Activated T-cell treated with anti-CD3 and anti-CD28 coated beads, Interleukin-2, amount 50 U/mL, for 4 hours (primary cell): ENCODE measurements around the gene DHRSX. TPM values are rescaled to one million over a fixed set of nuclear protein-coding genes. Genes with fewer than 3 reads are reported as not detected.

Experiments
- ATAC-seq, 2 donors: fragments of 200-7000 bp; cut with Tn5 transposase; one replicate each; pipeline ENCODE4 v1.10.0; 2021
- DNase-seq: peaks from one replicate; pipeline ENCODE4 v3.0.0-alpha.2; 2020
- H3K27me3 Mint-ChIP-seq: one replicate; pipeline ENCODE4 v1.8.0; 2021; ENCODE audit warnings: low read depth, mixed read lengths
- H3K36me3 Mint-ChIP-seq: one replicate; pipeline ENCODE4 v1.8.0; 2022; ENCODE audit warnings: mixed read lengths; ENCODE audit not compliant: insufficient read depth
- H3K4me1 Mint-ChIP-seq: one replicate; pipeline ENCODE4 v1.8.0; 2021; ENCODE audit warnings: low read depth, mixed read lengths
- H3K4me3 Mint-ChIP-seq: one replicate; pipeline ENCODE4 v1.8.0; 2021; ENCODE audit warnings: mild to moderate bottlenecking, moderate library complexity, mixed read lengths
- H3K9me3 Mint-ChIP-seq: one replicate; pipeline ENCODE4 v1.8.0; 2021; ENCODE audit warnings: mixed read lengths
- total RNA-seq, 3 donors: library from RNA; stranded (reverse); gene quantifications; one replicate each; pipeline ENCODE4 v1.2.1, GENCODE V29; 2021

Gene DHRSX, protein sequence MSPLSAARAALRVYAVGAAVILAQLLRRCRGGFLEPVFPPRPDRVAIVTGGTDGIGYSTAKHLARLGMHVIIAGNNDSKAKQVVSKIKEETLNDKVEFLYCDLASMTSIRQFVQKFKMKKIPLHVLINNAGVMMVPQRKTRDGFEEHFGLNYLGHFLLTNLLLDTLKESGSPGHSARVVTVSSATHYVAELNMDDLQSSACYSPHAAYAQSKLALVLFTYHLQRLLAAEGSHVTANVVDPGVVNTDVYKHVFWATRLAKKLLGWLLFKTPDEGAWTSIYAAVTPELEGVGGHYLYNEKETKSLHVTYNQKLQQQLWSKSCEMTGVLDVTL
- 10 to 100 TPM; 19.3 to 23.2 (median 22.0) TPM for total RNA-seq

DNA sequence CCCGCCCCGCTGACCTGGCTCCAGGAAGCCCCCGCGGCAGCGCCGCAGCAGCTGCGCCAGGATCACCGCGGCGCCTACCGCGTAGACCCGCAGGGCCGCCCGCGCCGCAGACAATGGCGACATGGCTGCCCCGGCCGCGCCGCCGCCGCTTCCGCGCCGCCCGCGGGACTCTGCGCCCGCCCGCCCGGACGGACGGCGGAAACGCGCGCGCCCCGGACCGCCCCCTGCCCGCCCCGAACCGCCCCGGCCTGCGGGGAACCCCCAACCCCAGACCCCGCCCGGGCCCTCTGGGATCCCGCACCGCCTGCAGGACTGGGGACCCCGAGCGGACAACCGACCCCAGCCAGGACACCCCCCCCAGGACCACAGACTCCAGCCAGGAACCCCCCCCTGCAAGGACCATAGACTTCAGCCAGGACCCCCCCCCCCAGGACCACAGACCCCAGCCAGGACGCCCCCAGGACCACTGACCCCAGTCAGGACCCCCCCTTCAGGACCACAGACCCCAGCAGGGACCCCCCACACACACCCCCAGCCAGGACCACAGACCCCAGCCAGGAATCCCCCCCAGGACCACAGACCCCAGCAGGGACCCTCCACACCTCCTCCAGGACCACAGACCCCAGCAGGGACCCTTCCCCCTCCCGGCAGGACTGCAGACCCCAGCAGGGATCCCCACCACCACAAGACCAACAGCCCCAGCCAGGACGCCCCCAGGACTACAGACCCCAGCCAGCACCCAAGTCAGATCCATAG is at the start of gene DHRSX, which contains the start of gene ZBED1:
DHRSX (minus strand) TSS at position 174 of the 756 bp plus-strand sequence; CDS start at position 123, 51 bp downstream.
ZBED1 (minus strand) TSS at position 174 of the 756 bp plus-strand sequence. CDS start 10,257 bp downstream, outside the sequence.
- DNase-seq = peak; percentile 36
- Mint-ChIP-seq H3K4me3 (peak within 1 kb of the TSS; percentile 83), H3K9me3 (no peaks in the 10 kb centered on the region), H3K36me3 (peaks cover 4% of the 10 kb centered on the region), H3K27me3 (no peaks in the 10 kb centered on the region), H3K4me1 (peaks cover 23% of the 10 kb centered on the region)
- peak; percentile 81 to 84 for ATAC-seq

DNA sequence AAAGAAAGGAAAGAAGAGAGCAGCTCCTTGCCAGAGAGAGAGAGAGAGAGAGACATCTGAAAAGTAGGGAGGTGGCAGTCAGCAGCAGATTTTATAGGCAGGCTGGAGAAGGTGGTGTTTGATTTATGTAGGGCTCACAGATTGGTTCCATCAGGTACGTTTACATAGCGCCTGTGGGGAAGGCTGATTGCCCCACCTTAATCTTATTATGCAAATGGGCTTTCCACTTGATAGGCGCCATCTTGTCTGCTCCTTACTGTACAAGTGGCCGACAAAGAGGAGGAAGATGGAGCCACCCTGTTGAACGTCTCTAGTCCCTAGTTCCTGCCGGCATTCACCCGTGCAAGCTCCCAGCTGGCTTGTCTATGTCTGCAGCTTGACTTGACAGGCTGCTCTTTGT is 49.1 kb upstream of the DHRSX start:
- peaks cover 10% of the 10 kb centered on the region for H3K9me3 Mint-ChIP-seq
- DNase-seq (no peak), ATAC-seq (no peak)
- no peaks in the 10 kb centered on the region for H3K36me3 Mint-ChIP-seq
- H3K4me3 Mint-ChIP-seq = no peak overlapping the region
- no peaks in the 10 kb centered on the region for H3K4me1 Mint-ChIP-seq
- peaks cover 9% of the 10 kb centered on the region for H3K27me3 Mint-ChIP-seq

DNA sequence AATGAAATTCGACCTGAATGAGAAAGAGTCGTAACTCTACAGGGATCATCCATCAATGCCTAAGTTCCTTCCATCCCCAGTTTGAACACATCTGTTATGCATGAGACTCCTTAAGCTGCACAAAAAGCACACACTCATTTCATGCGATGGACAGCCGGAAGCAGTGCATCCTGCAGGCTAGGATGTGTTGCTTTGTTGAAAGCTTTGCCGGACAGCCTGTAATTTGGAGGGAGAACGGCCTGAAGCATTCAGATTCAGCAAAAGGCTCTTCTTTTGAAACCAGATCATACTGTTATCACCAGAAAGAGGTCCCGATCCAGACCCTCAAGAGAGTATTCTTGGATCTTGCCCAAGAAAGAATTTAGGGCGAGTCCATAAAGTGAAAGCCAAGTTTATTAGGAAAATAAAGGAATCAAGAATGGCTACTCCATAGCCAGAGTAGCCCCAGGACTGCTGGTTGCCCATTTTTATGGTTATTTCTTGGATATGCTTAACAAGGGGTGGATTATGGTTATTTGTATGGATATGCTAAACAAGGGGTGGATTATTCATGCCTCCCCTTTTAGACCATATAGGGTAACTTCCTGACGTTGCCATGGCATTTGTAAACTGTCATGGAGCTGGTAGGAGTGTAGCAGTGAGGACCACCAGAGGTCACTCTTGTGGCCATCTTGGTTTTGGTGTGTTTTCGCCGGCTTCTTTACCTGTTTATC is 48.1 kb upstream of the DHRSX start:
- Mint-ChIP-seq H3K4me3 (no peak overlapping the region), H3K9me3 (peaks cover 10% of the 10 kb centered on the region), H3K36me3 (no peaks in the 10 kb centered on the region), H3K27me3 (peaks cover 10% of the 10 kb centered on the region), H3K4me1 (no peaks in the 10 kb centered on the region)
- ATAC-seq (no peak), DNase-seq (no peak)

DNA sequence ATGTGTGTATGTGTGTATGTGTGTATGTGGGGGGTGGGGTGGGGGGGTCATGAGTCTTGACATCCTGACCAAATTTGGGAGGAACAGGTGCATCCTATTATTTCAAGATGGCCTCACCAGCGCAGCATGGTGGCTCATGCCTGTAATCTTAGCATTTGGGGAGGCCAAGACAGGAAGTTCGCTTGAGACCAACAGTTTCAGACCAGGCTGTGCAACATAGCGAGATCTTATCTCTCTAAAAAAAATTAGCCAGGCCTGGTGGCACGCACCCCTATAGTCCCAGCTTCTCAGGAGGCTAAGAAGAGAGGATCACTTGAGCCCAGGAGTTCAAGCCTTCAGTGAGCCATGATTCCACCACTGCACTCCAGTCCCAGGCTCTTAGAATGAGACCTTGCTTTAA is 47.0 kb upstream of the DHRSX start:
- Mint-ChIP-seq H3K4me1 (no peaks in the 10 kb centered on the region), H3K36me3 (no peaks in the 10 kb centered on the region), H3K27me3 (peaks cover 9% of the 10 kb centered on the region), H3K4me3 (no peak overlapping the region), H3K9me3 (peaks cover 10% of the 10 kb centered on the region)
- DNase-seq (no peak), ATAC-seq (no peak)

DNA sequence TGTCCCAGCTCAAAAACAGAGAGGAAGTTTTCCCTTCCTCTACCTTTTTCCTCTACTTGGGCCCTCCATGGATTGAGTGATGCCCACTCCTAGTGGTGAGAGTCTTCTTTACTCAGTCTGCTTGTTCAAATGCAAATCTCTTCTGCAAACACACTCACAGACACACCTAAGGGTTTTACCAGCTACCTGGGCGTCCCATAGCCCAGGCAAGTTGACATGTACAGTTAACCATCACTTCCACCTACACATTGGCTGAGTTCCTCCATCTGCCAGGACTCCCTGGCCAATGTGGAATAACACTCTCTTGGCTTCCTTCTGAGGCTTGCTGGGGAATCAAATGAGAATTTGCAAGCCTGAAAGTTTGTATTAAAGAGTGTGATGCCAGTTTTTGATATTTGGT is 45.7 kb upstream of the DHRSX start:
- H3K4me3 Mint-ChIP-seq = no peak overlapping the region
- peaks cover 13% of the 10 kb centered on the region for H3K27me3 Mint-ChIP-seq
- H3K4me1 Mint-ChIP-seq = no peaks in the 10 kb centered on the region
- H3K9me3 Mint-ChIP-seq = peaks cover 10% of the 10 kb centered on the region
- no peaks in the 10 kb centered on the region for H3K36me3 Mint-ChIP-seq
- no peak for ATAC-seq
- no peak for DNase-seq

DNA sequence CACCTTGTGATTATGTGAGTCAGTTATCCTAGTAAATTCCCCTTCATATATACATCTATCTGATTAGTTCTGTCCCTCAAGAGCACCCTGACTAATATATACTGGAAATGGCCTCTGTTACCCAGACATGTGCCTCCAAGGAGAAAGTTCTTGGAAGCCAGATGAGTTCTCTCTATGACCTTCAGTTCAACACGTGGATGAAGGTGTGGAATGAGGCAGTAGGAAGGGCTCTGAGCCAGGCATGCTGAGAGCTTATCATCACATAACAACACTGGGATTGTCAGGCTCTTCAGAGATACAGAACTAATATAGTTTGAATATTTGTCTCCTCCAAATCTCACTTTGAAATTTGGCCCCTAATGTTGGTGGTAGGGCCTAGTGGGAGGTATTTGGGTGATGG is 44.4 kb upstream of the DHRSX start:
- no peak for ATAC-seq
- H3K4me3 Mint-ChIP-seq = no peak overlapping the region
- no peak for DNase-seq
- H3K9me3 Mint-ChIP-seq = peaks cover 10% of the 10 kb centered on the region
- no peaks in the 10 kb centered on the region for H3K4me1 Mint-ChIP-seq
- peaks cover 14% of the 10 kb centered on the region for H3K27me3 Mint-ChIP-seq
- H3K36me3 Mint-ChIP-seq = no peaks in the 10 kb centered on the region

DNA sequence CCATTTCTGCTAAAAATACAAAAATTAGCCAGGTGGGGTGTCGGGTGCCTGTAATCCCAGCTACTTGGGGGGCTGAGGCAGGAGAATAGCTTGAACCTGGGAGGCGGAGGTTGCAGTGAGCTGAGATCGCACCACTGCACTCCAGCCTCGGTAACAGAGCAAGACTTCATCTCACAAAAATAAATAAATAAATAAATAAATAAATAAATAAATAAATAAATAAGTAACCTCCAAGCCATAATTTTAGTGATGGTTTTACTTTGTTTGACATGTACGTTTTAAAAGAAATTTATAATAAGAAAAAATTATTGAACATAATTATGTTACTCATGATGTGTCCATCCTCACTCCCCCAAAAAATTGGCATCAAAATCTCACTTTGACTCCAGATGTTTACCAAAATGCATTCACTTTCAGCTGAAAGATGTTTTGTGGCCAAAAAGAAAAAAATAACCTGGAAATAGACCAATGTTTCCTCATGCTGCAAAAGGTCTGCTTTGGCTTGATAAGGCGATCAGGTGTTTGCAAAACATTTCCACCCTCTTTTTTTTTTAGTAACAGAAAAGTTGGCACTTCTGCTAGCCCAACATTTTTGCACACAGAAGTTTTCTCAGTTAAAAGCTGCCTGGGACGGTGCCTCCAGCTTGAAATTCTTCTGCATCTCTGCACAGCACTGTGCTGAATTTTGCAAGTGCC is 42.2 kb upstream of the DHRSX start:
- peaks cover 10% of the 10 kb centered on the region for H3K9me3 Mint-ChIP-seq
- no peak overlapping the region for H3K4me3 Mint-ChIP-seq
- DNase-seq (no peak), ATAC-seq (no peak)
- peaks cover 12% of the 10 kb centered on the region for H3K27me3 Mint-ChIP-seq
- H3K36me3 Mint-ChIP-seq = no peaks in the 10 kb centered on the region
- H3K4me1 Mint-ChIP-seq = no peaks in the 10 kb centered on the region

DNA sequence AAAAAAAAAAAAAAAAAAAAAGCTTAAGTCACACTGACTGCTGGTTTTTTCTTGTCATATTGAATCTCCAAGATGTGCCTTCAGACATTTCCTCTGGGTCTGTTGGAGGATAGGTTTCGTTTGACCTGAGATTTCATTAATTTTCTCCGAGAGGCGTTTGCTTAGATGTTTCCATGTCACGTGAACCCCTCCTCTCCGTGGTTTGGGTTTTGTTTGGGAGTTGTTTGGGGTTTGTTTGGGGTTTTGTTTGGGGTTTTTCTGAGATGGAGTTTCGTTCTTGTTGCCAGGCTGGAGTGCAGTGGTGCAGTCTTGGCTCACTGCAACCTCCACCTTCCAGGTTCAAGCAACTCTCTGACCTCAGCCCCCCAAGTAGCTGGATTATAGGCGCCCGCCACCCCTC is 40.8 kb upstream of the DHRSX start:
- Mint-ChIP-seq H3K4me1 (no peaks in the 10 kb centered on the region), H3K9me3 (peaks cover 10% of the 10 kb centered on the region), H3K36me3 (no peaks in the 10 kb centered on the region), H3K27me3 (peaks cover 12% of the 10 kb centered on the region), H3K4me3 (no peak overlapping the region)
- ATAC-seq (no peak), DNase-seq (no peak)

DNA sequence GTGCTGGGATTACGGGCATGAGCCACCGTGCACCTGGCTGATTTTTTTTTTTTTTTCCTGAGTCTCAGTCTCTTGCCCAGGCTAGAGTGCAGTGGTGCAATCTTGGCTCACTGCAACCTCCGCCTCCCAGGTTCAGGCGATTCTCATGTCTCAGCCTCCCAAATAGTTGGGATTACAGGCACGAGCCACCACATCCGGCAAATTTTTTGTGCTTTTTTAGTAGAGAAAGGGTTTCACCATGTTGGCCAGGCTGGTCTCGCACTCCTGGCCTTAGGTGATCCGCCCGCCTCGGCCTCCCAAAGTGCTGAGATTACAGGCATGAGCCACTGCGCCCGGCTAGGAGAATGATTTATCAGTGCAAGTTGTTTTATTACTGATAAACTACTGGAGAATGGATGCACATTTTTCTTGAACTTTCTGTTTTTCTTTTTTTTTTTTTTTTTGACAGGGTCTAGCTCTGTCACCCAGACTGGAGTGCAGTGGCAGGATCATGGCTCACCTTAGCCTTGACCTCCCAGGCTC is 39.7 kb upstream of the DHRSX start:
- ATAC-seq (no peak), DNase-seq (no peak)
- H3K36me3 Mint-ChIP-seq = no peaks in the 10 kb centered on the region
- H3K4me1 Mint-ChIP-seq = no peaks in the 10 kb centered on the region
- H3K27me3 Mint-ChIP-seq = peaks cover 12% of the 10 kb centered on the region
- H3K4me3 Mint-ChIP-seq = no peak overlapping the region
- peaks cover 1% of the 10 kb centered on the region for H3K9me3 Mint-ChIP-seq

DNA sequence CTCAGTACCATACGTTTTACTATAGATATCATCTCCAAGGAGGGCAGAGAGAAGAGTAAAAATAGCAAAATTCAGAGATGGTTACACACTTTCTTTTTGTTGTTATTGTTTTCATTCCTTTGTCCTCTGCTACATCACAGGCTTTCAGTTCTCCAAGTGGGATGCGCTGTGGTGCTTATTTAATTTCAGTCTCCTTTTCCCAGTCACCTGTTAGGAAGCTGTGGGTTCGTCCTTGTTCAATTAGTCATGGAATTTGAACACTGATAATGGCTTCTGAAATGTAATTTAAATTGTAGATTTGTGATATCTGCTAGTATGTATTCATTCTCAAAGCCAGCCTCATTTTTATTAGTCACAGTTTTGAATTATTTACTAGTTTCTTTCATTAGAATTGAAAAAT is 38.8 kb upstream of the DHRSX start:
- Mint-ChIP-seq H3K4me3 (no peak overlapping the region), H3K4me1 (no peaks in the 10 kb centered on the region), H3K9me3 (no peaks in the 10 kb centered on the region), H3K36me3 (no peaks in the 10 kb centered on the region), H3K27me3 (peaks cover 11% of the 10 kb centered on the region)
- no peak for DNase-seq
- ATAC-seq = no peak

DNA sequence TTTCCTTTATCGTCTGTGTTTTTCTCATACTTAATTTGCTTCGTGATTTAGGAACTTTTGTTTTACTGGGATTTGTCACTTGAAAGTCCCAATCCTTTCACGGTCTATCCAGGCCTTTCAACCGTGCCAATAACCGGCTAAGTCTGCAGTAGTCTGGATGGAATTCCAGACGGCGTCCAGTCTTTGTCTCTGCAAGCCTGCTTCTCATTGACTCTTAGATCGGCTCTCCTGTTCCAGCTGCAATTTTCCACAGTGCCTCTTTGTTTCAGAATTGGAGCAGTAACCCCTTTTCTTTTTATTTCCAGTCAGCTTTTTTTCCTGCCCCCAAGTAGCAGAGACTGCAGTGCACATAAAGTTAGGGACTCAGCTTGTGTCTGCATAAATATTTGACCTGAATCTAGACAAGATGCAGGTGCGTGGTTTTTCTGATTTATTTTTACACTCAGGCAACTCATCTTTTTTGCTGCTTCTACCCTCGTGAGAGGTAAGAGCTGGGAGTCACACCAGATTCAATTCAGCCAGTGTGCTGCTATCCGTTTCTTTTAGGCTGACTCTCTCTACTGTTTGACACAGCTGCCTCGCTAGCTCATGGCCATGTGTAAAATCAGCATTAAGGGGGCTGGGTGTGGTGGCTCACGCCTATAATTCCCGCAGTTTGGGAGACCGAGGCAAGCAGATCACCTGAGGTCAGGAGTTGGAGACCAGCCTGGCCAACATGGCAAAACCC is 37.4 kb upstream of the DHRSX start:
- no peaks in the 10 kb centered on the region for H3K36me3 Mint-ChIP-seq
- no peak overlapping the region for H3K4me3 Mint-ChIP-seq
- H3K9me3 Mint-ChIP-seq = no peaks in the 10 kb centered on the region
- H3K27me3 Mint-ChIP-seq = peaks cover 7% of the 10 kb centered on the region
- DNase-seq (no peak), ATAC-seq (no peak)
- no peaks in the 10 kb centered on the region for H3K4me1 Mint-ChIP-seq

DNA sequence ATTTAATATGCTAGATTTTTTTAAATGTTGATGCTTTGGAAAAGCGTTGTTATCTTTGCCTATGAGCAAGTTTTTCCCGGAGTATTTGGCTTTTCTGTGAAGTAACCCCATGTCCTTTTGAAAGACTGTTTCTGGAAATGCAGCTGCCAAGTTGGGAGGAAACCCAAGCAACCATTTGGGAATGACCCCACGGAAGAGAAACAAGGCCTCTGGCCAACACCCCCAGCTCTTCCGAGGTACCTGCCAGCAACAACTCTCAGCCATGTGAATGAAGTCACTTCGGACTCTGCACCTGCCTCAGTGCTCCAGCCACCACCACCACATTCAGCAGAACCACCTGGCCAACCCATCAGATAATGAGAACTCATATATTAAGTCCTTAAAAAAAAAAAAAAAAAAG is 36.2 kb upstream of the DHRSX start:
- Mint-ChIP-seq H3K4me3 (no peak overlapping the region), H3K36me3 (no peaks in the 10 kb centered on the region), H3K27me3 (peaks cover 3% of the 10 kb centered on the region), H3K4me1 (no peaks in the 10 kb centered on the region), H3K9me3 (no peaks in the 10 kb centered on the region)
- DNase-seq (no peak), ATAC-seq (no peak)

DNA sequence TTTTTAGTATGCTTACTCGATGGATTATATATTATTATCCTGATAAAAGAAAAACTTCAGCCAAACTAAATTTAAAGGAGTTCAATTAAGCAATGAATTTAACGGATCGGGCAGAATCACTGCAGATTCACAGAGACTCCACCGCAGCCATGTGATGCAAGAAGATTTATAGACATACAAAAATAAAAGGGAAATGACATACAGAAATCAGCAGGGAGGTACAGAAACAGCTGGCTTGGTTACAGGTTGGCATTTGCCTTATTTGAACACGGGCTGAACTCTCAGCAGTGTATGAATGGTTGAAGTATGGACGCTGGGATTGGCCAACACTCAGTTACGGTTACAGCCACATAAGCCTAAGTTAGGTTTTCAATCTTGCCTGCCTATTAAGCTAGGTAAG is 35.4 kb upstream of the DHRSX start:
- no peaks in the 10 kb centered on the region for H3K36me3 Mint-ChIP-seq
- DNase-seq = no peak
- H3K4me3 Mint-ChIP-seq = no peak overlapping the region
- H3K4me1 Mint-ChIP-seq = no peaks in the 10 kb centered on the region
- no peak for ATAC-seq
- H3K9me3 Mint-ChIP-seq = no peaks in the 10 kb centered on the region
- peaks cover 1% of the 10 kb centered on the region for H3K27me3 Mint-ChIP-seq
